Retinal pigment epithelial cell (primary cell): Measurements from ENCODE around the gene TCEA2.
A peak's percentile ranks its signal among the peaks of the same experiment; 100 is the strongest.

Experiments
- DNase-seq: peaks from one replicate; pipeline ENCODE4 v3.0.0-alpha.2; 2010; ENCODE audit warnings: low read depth
- H3K4me3 ChIP-seq: 2 replicates; pipeline ENCODE4 v1.5.1; 2011; ENCODE audit warnings: mild to moderate bottlenecking, low read length, control low read depth, moderate library complexity
- CTCF ChIP-seq: conservative IDR thresholded peaks from 2 replicates; pipeline ENCODE4 v1.5.1; 2011; ENCODE audit warnings: low read depth, low read length, control low read depth, inconsistent platforms

Gene TCEA2

GRCh38 chr20:64037199-64037497, 25.9 kb upstream of the TCEA2 start:
- no peak for DNase-seq
- no peak overlapping the region for H3K4me3 ChIP-seq
- TF ChIP-seq CTCF, result no peak

GRCh38 chr20:64037498-64038213, 25.3 kb upstream of the TCEA2 start:
- DNase-seq, result no peak
- no peak for TF ChIP-seq CTCF
- H3K4me3 ChIP-seq, result no peak overlapping the region

- DNase-seq, result no peak
- H3K4me3 ChIP-seq, result no peak overlapping the region
- no peak for TF ChIP-seq CTCF
Observed at GRCh38 chr20:64038224-64038564, 24.8 kb upstream of the TCEA2 start.

- peak overlapping the region; percentile 33 for H3K4me3 ChIP-seq
- no peak for DNase-seq
- TF ChIP-seq CTCF, result peak; percentile 67
Observed at GRCh38 chr20:64038565-64039292, 24.3 kb upstream of the TCEA2 start.

DNA sequence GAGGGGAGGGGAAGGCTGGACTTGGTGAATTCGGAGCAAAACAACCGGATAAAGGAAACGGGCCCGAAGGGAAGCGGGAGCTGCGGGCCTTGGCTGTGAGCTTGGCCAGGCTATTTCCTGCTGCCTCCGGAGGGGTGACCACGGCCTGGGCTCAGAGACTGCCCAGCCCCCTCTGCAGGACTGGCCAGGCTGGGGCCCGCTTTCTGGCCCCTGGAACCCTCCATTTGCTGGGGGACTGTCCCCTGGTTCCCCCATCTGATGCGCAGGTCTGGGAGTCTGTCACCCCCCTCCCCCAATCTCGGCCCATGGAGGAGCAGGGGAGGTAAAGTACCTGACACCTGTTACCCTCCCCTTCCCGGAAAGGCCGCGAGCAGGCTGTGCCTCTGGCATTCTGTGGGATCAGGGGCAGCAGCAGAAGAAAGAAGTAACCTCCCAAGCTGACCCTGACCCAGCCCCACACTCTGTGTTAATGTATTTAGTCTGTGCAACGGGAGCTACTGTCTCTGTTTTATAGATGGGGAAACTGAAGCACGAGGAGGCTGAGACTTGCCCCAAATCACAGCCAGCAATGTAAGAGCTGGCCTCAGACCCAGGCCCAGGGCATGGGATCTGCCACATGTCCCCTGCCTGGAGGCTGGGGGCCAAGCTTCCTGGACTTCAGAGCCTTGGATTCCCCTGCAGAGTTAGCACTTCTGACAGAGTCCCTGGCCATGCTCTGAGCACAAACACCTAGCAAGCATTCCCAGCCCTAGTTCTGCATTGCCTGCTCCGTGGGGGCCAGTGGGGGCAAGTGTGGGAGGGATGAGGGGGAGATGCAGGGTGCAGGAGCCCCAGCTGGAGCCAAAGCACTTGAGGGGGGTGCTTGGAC, 23.5 kb upstream of the TCEA2 start:
- DNase-seq, result no peak
- TF ChIP-seq CTCF, result no peak
- peak overlapping the region; percentile 32 for H3K4me3 ChIP-seq

- H3K4me3 ChIP-seq, result no peak overlapping the region
- no peak for DNase-seq
- no peak for TF ChIP-seq CTCF
Observed at GRCh38 chr20:64040231-64041039, 22.6 kb upstream of the TCEA2 start.
